Large intestine (tissue), 3 donors: ENCODE data around the gene POLN. TPM values are rescaled to one million over a fixed set of nuclear protein-coding genes. Genes with fewer than 3 reads are reported as not detected.

Source experiments
- DNase-seq, 2 donors: peaks; one replicate each; pipeline versions ENCODE4 v3.0.0 to v3.0.0-alpha.2; 2013
- H3K27ac ChIP-seq: one replicate; pipeline ENCODE4 v1.5.1; 2013; ENCODE audit warnings: low read length
- H3K27me3 ChIP-seq: 2 replicates; pipeline ENCODE4 v1.6.1; 2013; ENCODE audit warnings: low read length; ENCODE audit not compliant: control insufficient read depth, insufficient read depth
- H3K36me3 ChIP-seq: 2 replicates; pipeline ENCODE4 v1.6.1; 2013; ENCODE audit warnings: low read length; ENCODE audit not compliant: control insufficient read depth, insufficient read depth
- H3K4me1 ChIP-seq: one replicate; pipeline ENCODE4 v1.6.1; 2013; ENCODE audit warnings: low read length; ENCODE audit not compliant: control insufficient read depth, insufficient read depth
- H3K4me3 ChIP-seq: one replicate; pipeline ENCODE4 v1.5.1; 2013; ENCODE audit warnings: low read length
- H3K9me3 ChIP-seq: one replicate; pipeline ENCODE4 v1.6.1; 2013; ENCODE audit warnings: mild to moderate bottlenecking, low read depth, low read length, moderate library complexity; ENCODE audit not compliant: control insufficient read depth
- WGBS: methylation state at CpG from one replicate; pipeline ENCODE4 v1.1.5; 2013; ENCODE audit warnings: low lambda C conversion rate; ENCODE audit not compliant: insufficient coverage; 5-methylcytosine and 5-hydroxymethylcytosine counted together
- polyA plus RNA-seq: library from polyadenylated mRNA; unstranded; fragments of 120-200 nt; gene quantifications from one replicate; pipeline ENCODE4 v1.2.1, GENCODE V29; 2013

The POLN gene
- polyA plus RNA-seq, 1 donor: 2.3 TPM

DNA sequence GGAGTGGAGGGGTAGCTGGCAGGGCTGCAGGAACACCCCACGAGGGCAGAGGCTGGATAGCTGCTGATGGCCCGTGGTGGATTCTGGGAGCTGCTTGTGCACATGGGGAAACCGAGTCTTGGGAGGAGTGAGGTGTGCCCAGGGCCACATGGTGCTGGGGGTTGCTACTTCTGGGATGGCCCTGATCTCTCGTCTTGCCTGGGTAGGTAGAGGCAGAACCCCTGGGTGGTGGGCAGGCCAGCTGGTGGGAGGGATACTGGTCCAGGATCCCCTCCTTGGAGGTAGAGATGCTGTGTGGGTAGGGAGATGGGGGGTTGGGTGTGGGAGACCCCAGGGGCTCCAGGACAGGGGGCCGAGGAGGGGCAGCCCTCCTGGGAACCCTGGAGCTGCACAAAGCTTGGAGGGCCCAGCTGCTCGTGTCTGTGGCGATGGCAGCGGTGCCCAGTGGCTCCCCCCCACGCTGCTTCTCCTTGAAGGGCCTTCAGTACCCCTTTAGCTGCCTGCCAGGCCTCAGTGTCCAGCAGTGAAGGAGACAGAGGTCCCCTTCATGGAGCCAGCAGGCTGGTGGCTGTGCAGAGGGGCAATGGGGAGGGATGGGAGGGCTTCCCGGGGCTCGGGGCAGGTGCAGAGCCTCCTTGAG, 179.6 kb downstream of the POLN start:
- no peak overlapping the region for H3K4me3 ChIP-seq
- H3K27me3 ChIP-seq: peaks cover 28% of the 10 kb centered on the region
- no peak for DNase-seq
- no CpG with 5 or more reads among the region's 11 CpGs for WGBS
- H3K9me3 ChIP-seq: no peaks in the 10 kb centered on the region
- H3K36me3 ChIP-seq: no peaks in the 10 kb centered on the region
- no peak overlapping the region for H3K27ac ChIP-seq
- peaks cover 6% of the 10 kb centered on the region for H3K4me1 ChIP-seq

DNA sequence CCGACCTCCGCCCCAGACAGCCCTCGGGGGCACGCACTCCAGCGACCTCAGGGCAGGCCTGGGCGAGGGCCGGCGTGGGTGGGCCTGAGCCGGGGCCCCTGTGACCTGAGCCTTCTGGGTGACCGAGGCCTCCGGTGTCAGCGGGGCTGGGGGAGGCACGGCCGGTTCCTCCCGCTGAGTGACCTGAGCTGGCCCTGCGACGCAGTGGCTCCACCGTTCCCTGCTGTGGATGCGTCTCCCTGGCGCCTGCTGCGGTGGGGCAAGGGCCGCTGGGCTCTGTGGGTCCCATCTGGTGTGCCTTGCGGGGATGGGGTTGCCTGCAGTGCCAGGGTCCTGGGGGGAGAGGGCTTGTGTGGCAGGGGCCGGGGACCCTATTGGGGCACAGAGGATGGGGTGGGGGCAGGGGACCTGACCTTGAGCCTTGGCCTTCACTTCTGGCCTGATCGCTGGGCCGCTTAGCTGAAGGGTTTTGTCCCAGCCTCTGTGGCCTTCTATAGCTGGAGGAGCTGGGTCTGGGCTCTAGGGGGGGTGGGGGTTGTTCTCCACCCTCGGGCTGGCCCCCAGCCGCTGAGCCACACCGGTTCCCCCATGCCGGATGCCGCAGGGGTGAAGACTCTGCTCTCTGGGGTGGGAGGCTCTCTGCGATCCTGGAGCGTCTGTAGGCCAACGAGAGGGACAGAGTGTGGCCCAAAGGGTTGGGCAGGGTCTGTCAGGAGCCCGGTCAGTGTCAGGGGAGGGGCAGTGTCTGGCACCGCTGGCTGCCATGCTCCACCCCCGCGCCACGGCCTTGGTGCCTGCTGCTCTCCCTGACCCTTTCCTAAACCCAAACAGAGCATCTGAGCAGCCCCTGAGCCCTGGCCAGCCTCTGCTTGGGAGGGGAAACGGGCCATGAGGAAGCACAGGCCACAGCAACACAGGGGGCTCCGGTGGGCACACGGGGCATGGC, 180.5 kb downstream of the POLN start:
- no CpG with 5 or more reads among the region's 42 CpGs for WGBS
- Histone ChIP-seq H3K4me3 (no peak overlapping the region), H3K4me1 (peaks cover 6% of the 10 kb centered on the region), H3K36me3 (no peaks in the 10 kb centered on the region), H3K27ac (no peak overlapping the region), H3K9me3 (no peaks in the 10 kb centered on the region), H3K27me3 (peaks cover 35% of the 10 kb centered on the region)
- DNase-seq: no peak

- peaks cover 39% of the 10 kb centered on the region for H3K27me3 ChIP-seq
Observed at GRCh38 chr4:2060611-2061185, 181.2 kb downstream of the POLN start.

DNA sequence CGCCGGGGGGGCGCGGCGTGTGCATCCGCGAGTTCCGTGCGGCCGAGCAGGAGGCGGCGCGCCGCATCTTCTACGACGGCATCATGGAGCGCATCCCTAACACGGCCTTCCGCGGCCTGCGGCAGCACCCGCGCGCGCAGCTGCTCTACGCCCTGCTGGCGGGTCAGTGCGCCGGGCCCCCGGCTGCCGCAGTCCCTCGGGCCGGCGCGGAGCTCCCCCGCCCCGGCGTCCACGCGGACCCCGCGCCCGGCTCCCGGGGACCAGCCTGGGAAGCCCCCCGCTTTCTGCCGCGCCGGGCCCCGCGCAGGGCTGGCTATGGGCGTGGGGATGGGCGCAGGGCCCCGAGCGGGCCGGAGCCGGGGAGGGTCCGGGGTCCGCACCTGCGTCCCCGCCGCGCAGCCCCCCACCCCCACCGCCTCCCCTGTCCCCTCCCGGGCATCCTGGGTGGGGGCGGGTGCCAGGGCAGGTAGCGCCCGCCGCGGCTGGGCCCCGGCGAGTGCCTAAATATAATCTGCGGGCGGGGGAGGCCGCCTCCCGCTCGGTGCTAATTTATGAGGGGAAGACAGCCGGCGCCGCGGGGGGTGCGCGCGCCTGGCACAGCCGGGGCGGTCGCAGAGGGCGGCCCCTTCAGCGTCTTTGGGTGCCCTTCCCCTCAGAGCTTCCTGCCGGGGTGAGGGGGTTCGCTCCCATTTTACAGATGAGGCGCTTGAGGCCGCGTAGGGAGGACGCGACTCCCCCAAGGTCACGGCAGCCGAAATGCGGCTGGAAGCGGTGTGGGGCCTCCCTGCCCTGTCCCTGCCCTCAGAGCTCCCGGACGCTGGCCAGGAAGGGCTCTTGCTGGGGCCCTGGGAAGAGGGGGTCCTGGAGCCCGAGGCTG, 182.0 kb downstream of the POLN start:
- Histone ChIP-seq H3K9me3 (no peaks in the 10 kb centered on the region), H3K27me3 (peaks cover 39% of the 10 kb centered on the region), H3K27ac (no peak overlapping the region), H3K36me3 (no peaks in the 10 kb centered on the region), H3K4me3 (no peak overlapping the region), H3K4me1 (peaks cover 6% of the 10 kb centered on the region)
- WGBS: no CpG with 5 or more reads among the region's 102 CpGs
- no peak for DNase-seq

More at GRCh38 chr4:2060611-2061185, 181.2 kb downstream of the POLN start:
- DNase-seq: peak in 1 of 2 donors; percentile 31
- no peaks in the 10 kb centered on the region for H3K36me3 ChIP-seq
- no peak overlapping the region for H3K4me3 ChIP-seq
- peaks cover 6% of the 10 kb centered on the region for H3K4me1 ChIP-seq
- no CpG with 5 or more reads among the region's 54 CpGs for WGBS
- H3K27ac ChIP-seq: no peak overlapping the region
- H3K9me3 ChIP-seq: no peaks in the 10 kb centered on the region

DNA sequence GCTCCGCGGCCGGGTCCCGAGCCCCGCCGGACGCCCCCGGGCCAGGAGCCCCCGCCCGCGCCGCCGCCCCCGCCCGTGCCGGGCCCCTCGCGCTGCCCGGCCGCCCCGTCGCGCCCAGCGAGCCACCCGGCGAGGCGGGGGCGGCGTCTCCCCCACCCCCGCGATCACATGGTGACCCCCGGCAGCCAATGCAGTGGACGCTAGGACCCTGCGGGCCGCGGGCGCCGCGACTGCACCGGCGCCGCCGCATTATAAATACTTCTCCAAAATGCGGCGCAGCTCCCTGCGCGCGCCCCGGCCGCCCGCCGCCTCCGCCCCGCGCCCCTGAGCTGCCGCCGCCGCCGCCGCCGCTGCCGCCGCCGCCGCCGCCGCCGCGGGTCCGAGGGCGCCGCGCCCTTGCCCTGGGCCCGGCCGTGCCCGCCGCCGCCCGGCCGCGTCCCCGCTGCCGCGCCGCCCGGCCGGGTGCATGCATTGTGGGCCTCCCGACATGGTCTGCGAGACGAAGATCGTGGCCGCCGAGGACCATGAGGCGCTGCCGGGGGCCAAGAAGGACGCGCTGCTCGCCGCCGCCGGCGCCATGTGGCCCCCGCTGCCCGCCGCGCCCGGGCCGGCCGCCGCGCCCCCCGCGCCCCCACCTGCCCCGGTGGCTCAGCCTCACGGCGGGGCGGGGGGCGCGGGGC, 182.7 kb downstream of the POLN start, which contains the start of gene NAT8L:
TSS of gene NAT8L (plus strand) at position 282 of the 680 bp plus-strand sequence. CDS start at position 467, 185 bp downstream.
- H3K27ac ChIP-seq: no peak within 1 kb of the TSS
- H3K9me3 ChIP-seq: no peaks in the 10 kb centered on the region
- no peak for DNase-seq
- peak within 1 kb of the TSS; percentile 32 for H3K4me3 ChIP-seq
- peaks cover 41% of the 10 kb centered on the region for H3K27me3 ChIP-seq
- WGBS: no CpG with 5 or more reads among the region's 119 CpGs
- H3K36me3 ChIP-seq: no peaks in the 10 kb centered on the region
- H3K4me1 ChIP-seq: peaks cover 3% of the 10 kb centered on the region

DNA sequence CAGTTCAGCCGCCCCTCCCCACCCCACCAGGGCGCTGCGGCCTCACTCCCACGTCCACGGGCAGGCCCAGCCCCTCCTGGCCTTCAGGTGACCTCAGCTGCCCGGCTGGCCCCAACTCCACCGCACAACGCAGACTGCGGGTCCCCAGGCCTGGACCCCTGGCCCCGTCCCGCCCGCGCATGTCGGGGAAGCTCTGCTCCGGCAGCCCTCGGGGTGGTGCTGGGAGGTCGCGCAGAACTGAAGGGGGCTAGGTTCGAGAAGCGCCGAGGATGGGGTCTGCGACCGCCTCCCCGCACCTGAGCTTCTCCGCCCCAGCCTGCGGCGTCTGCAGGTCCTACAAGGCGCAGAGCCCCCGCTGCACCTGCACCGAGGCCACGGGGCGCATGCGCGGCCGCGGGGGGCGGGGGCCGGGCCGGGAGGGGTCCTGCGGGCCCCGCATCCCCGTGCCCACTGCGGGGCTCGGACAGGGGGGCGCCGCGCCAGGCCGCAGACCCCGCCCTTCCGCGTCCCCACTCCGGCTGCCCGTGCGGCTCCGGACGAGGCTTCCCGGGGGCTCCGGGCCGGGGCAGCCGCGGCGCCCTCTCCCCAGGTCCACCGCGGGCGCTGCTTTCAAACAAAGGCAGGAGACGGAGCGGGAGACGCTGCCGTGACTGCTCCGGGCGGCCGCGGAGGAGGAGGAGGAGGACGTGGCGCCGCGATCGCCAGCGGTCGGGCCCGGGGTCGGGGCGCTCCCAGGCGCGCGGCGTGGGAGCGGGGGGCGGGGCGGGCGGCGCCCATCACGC, 183.5 kb downstream of the POLN start:
- H3K27ac ChIP-seq: no peak overlapping the region
- peak in 1 of 2 donors; percentile 31 for DNase-seq
- H3K27me3 ChIP-seq: peaks cover 43% of the 10 kb centered on the region
- no peaks in the 10 kb centered on the region for H3K36me3 ChIP-seq
- WGBS: no CpG with 5 or more reads among the region's 93 CpGs
- peak overlapping the region; percentile 32 for H3K4me3 ChIP-seq
- H3K9me3 ChIP-seq: no peaks in the 10 kb centered on the region
- peaks cover 3% of the 10 kb centered on the region for H3K4me1 ChIP-seq

DNA sequence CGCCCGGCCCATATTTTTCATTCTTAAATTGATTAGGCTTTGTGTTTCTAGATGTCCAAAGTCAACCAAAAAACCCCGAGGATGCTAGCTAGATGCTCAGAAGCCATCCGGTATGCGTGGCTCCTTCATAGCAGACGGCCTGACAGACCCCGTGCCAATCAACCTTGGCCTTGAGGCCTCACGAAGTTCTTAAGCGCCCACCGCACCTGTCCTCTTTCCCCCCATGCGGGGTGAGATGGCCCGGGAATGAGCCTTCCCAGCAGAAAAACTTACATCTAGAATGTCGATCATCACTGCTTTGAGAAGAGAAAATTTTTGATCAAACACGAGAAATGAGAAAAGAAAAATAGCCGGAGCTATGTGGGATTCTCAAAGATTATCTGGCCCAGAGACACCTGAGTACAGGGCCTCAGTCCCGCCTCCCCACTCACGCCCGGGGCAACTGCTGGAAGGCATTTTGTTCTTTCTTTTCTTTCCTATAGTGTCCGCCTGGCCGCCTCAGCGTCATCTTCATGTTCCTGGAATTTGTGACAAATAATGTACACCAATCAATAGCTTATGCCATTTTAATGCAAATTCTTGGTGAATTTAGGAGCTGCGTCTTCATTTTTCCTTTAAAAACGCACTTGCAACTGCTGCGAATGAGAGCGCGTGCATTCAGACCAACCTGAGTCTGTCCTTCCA, 184.4 kb downstream of the POLN start:
- WGBS: 72% methylated on average over 3 of the region's 26 CpGs
- Histone ChIP-seq H3K36me3 (no peaks in the 10 kb centered on the region), H3K27me3 (peaks cover 43% of the 10 kb centered on the region), H3K4me3 (no peak overlapping the region), H3K4me1 (peaks cover 3% of the 10 kb centered on the region), H3K9me3 (no peaks in the 10 kb centered on the region), H3K27ac (no peak overlapping the region)
- no peak for DNase-seq

GRCh38 chr4:2054217-2054616, 187.7 kb downstream of the POLN start:
- no peaks in the 10 kb centered on the region for H3K36me3 ChIP-seq
- WGBS: no CpG with 5 or more reads among the region's 6 CpGs
- H3K27ac ChIP-seq: no peak overlapping the region
- no peaks in the 10 kb centered on the region for H3K9me3 ChIP-seq
- no peak overlapping the region for H3K4me3 ChIP-seq
- DNase-seq: no peak
- peaks cover 35% of the 10 kb centered on the region for H3K27me3 ChIP-seq
- peaks cover 3% of the 10 kb centered on the region for H3K4me1 ChIP-seq
